ENCODE measurements around the gene CFAP299.

DNA sequence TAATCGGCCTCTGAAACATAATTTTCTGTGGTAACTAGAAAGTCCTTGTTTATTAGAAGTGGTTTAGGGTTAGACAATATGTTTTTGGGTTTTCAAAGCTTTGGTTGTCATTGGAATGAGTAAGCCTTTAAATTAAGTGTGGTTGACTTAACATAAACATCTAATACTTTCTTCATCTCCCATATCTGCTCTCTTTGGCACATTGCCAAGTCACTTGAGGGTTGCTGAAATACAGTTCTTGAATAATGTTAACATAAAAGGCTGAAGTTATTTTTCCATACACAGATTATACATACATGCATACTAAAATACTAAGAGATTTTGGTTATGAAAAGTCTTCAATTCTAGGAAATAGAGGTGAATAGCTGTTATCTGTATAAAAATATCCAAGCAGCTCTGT is 453.3 kb downstream of the CFAP299 start:
- no peak for TF ChIP-seq POLR2A (IDR thresholded peaks at IDR 0.05)
- TF ChIP-seq, protein P1, sequence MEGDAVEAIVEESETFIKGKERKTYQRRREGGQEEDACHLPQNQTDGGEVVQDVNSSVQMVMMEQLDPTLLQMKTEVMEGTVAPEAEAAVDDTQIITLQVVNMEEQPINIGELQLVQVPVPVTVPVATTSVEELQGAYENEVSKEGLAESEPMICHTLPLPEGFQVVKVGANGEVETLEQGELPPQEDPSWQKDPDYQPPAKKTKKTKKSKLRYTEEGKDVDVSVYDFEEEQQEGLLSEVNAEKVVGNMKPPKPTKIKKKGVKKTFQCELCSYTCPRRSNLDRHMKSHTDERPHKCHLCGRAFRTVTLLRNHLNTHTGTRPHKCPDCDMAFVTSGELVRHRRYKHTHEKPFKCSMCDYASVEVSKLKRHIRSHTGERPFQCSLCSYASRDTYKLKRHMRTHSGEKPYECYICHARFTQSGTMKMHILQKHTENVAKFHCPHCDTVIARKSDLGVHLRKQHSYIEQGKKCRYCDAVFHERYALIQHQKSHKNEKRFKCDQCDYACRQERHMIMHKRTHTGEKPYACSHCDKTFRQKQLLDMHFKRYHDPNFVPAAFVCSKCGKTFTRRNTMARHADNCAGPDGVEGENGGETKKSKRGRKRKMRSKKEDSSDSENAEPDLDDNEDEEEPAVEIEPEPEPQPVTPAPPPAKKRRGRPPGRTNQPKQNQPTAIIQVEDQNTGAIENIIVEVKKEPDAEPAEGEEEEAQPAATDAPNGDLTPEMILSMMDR (IDR thresholded peaks at IDR 0.05) = no peak
